Trophoblast cell (in vitro differentiated cells and primary cell): ENCODE data around the gene ZNF827.

ENCODE experiments used
- DNase-seq, 2 donors: peaks; one replicate each; pipeline ENCODE4 v3.0.0-alpha.2; 2016
- H2AFZ ChIP-seq: 2 replicates; pipeline ENCODE4 v1.6.1; 2013; ENCODE audit warnings: low read length, moderate library complexity, mild to moderate bottlenecking; ENCODE audit not compliant: insufficient read depth, poor library complexity
- H2AK5ac ChIP-seq: 2 replicates; pipeline ENCODE4 v1.6.1; 2013; ENCODE audit warnings: mild to moderate bottlenecking, low read length
- H2BK120ac ChIP-seq: 2 replicates; pipeline ENCODE4 v1.6.1; 2013; ENCODE audit warnings: low read length, mild to moderate bottlenecking, moderate library complexity; ENCODE audit not compliant: insufficient read depth, poor library complexity
- H2BK12ac ChIP-seq: 2 replicates; pipeline ENCODE4 v1.6.1; 2013; ENCODE audit warnings: mild to moderate bottlenecking, low read length, moderate library complexity
- H2BK5ac ChIP-seq: 2 replicates; pipeline ENCODE4 v1.6.1; 2013; ENCODE audit warnings: low read length, low read depth, moderate library complexity, mild to moderate bottlenecking; ENCODE audit not compliant: poor library complexity
- H3K14ac ChIP-seq: 2 replicates; pipeline ENCODE4 v1.6.1; 2013; ENCODE audit warnings: mild to moderate bottlenecking, low read length
- H3K18ac ChIP-seq: 2 replicates; pipeline ENCODE4 v1.6.1; 2013; ENCODE audit warnings: mild to moderate bottlenecking, low read length
- H3K23ac ChIP-seq: 2 replicates; pipeline ENCODE4 v1.6.1; 2013; ENCODE audit warnings: low read length
- H3K27ac ChIP-seq: 2 replicates; pipeline ENCODE4 v1.5.1; 2013; ENCODE audit warnings: low read depth, mild to moderate bottlenecking, inconsistent platforms, low read length, moderate library complexity
- H3K27me3 ChIP-seq: 2 replicates; pipeline ENCODE4 v1.6.1; 2013; ENCODE audit warnings: inconsistent platforms, mild to moderate bottlenecking, low read length, moderate library complexity; ENCODE audit not compliant: insufficient read depth
- H3K36me3 ChIP-seq, 2 experiments: 1 replicate in 1 of 2; 2 replicates in 1 of 2; pipeline ENCODE4 v1.6.1; 2013; ENCODE audit warnings: low read length in 2 of 2, mild to moderate bottlenecking in 2 of 2, moderate library complexity in 1 of 2; ENCODE audit not compliant: insufficient read depth in 2 of 2, control insufficient read depth in 1 of 2
- H3K4ac ChIP-seq: 2 replicates; pipeline ENCODE4 v1.6.1; 2013; ENCODE audit warnings: low read depth, mild to moderate bottlenecking, low read length, moderate library complexity
- H3K4me1 ChIP-seq, 2 experiments: 1 replicate in 1 of 2; 2 replicates in 1 of 2; pipeline ENCODE4 v1.6.1; 2013; ENCODE audit warnings: low read length in 2 of 2, mild to moderate bottlenecking in 2 of 2, moderate library complexity in 1 of 2; ENCODE audit not compliant: insufficient read depth in 2 of 2, control insufficient read depth in 1 of 2
- H3K4me2 ChIP-seq: 2 replicates; pipeline ENCODE4 v1.6.1; 2013; ENCODE audit warnings: inconsistent platforms, mild to moderate bottlenecking, low read length, moderate library complexity
- H3K4me3 ChIP-seq: 2 replicates; pipeline ENCODE4 v1.5.1; 2013; ENCODE audit warnings: mild to moderate bottlenecking, low read depth, low read length, inconsistent platforms
- H3K79me1 ChIP-seq: one replicate; pipeline ENCODE4 v1.6.1; 2013; ENCODE audit warnings: low read length
- H3K79me2 ChIP-seq: 2 replicates; pipeline ENCODE4 v1.6.1; 2013; ENCODE audit warnings: low read length, mild to moderate bottlenecking; ENCODE audit not compliant: control insufficient read depth, insufficient read depth, poor library complexity
- H3K9ac ChIP-seq: 2 replicates; pipeline ENCODE4 v1.6.1; 2013; ENCODE audit warnings: mild to moderate bottlenecking, low read length
- H3K9me3 ChIP-seq: 2 replicates; pipeline ENCODE4 v1.6.1; 2013; ENCODE audit warnings: low read depth, mild to moderate bottlenecking, control low read depth, inconsistent platforms, low read length; ENCODE audit not compliant: insufficient read depth
- H4K12ac ChIP-seq: 2 replicates; pipeline ENCODE4 v1.6.1; 2013; ENCODE audit warnings: low read depth, mild to moderate bottlenecking, low read length, moderate library complexity
- H4K8ac ChIP-seq: 2 replicates; pipeline ENCODE4 v1.6.1; 2013; ENCODE audit warnings: low read depth, mild to moderate bottlenecking, low read length, moderate library complexity
- H4K91ac ChIP-seq: one replicate; pipeline ENCODE4 v1.6.1; 2013; ENCODE audit warnings: low read depth, mild to moderate bottlenecking, low read length, moderate library complexity
- WGBS: extraction: QIAGEN DNeasy Blood & Tissue Kit; methylation state at CpG from one replicate; pipeline ENCODE4 v1.1.7; 2013; ENCODE audit warnings: missing lambda C conversion rate; ENCODE audit not compliant: insufficient read length, insufficient coverage; ENCODE audit errors: extremely low coverage; 5-methylcytosine and 5-hydroxymethylcytosine counted together

Gene ZNF827

DNA sequence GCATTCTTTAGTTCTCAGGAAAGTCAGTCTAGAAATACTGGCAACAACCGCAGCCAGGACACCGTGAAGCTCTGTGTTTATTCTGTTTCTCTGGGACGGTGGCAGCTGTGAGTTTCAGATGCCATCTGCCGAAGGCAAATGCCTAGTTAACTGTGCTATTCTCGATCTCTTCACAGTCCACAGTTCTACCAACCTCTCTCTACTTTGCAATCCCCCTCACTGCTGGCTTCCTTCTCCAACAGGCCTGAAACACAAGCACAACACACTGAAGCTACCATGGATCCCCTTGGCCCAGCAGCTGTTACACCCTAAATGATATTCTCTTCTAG is 118.8 kb downstream of the ZNF827 start:
- H4K91ac ChIP-seq, result no peak overlapping the region
- H3K27me3 ChIP-seq, result no peaks in the 10 kb centered on the region
- no peak overlapping the region for H4K12ac ChIP-seq
- no peak overlapping the region for H2BK120ac ChIP-seq
- no peak overlapping the region for H2AFZ ChIP-seq
- H3K14ac ChIP-seq, result no peak overlapping the region
- no peak overlapping the region for H3K4me2 ChIP-seq
- H3K9ac ChIP-seq, result no peak overlapping the region
- H3K9me3 ChIP-seq, result no peaks in the 10 kb centered on the region
- H2AK5ac ChIP-seq, result no peak overlapping the region
- no CpG with 5 or more reads among the region's 5 CpGs for WGBS
- H3K23ac ChIP-seq, result no peak overlapping the region
- H2BK12ac ChIP-seq, result no peak overlapping the region
- no peak overlapping the region for H4K8ac ChIP-seq
- peaks cover 2 to 8% of the 10 kb centered on the region in 2 experiments for H3K36me3 ChIP-seq
- no peak overlapping the region for H2BK5ac ChIP-seq
- H3K79me1 ChIP-seq, result peaks cover 1% of the 10 kb centered on the region
- DNase-seq, result no peak
- no peak overlapping the region for H3K4ac ChIP-seq
- H3K4me3 ChIP-seq, result no peak overlapping the region
- H3K4me1 ChIP-seq, result peaks cover 0 to 2% of the 10 kb centered on the region in 2 experiments
- peaks cover 1% of the 10 kb centered on the region for H3K79me2 ChIP-seq
- H3K18ac ChIP-seq, result no peak overlapping the region
- H3K27ac ChIP-seq, result no peak overlapping the region

- H3K9ac ChIP-seq, result no peak overlapping the region
- no CpG with 5 or more reads among the region's 10 CpGs for WGBS
- H4K12ac ChIP-seq, result no peak overlapping the region
- H3K36me3 ChIP-seq, result peaks cover 2 to 9% of the 10 kb centered on the region in 2 experiments
- H2AK5ac ChIP-seq, result no peak overlapping the region
- H3K4ac ChIP-seq, result no peak overlapping the region
- H3K4me3 ChIP-seq, result no peak overlapping the region
- H3K9me3 ChIP-seq, result no peaks in the 10 kb centered on the region
- peaks cover 1% of the 10 kb centered on the region for H3K79me1 ChIP-seq
- H4K91ac ChIP-seq, result no peak overlapping the region
- no peak overlapping the region for H2AFZ ChIP-seq
- no peak overlapping the region for H2BK120ac ChIP-seq
- no peak for DNase-seq
- no peak overlapping the region for H3K14ac ChIP-seq
- H4K8ac ChIP-seq, result no peak overlapping the region
- no peak overlapping the region for H2BK5ac ChIP-seq
- H3K23ac ChIP-seq, result no peak overlapping the region
- H3K4me2 ChIP-seq, result no peak overlapping the region
- H2BK12ac ChIP-seq, result no peak overlapping the region
- H3K27me3 ChIP-seq, result no peaks in the 10 kb centered on the region
- peaks cover 0 to under 1% of the 10 kb centered on the region in 2 experiments for H3K4me1 ChIP-seq
- H3K79me2 ChIP-seq, result peaks cover 1% of the 10 kb centered on the region
- no peak overlapping the region for H3K18ac ChIP-seq
- no peak overlapping the region for H3K27ac ChIP-seq
Measured at GRCh38 chr4:145819101-145819852, 119.3 kb downstream of the ZNF827 start.

DNA sequence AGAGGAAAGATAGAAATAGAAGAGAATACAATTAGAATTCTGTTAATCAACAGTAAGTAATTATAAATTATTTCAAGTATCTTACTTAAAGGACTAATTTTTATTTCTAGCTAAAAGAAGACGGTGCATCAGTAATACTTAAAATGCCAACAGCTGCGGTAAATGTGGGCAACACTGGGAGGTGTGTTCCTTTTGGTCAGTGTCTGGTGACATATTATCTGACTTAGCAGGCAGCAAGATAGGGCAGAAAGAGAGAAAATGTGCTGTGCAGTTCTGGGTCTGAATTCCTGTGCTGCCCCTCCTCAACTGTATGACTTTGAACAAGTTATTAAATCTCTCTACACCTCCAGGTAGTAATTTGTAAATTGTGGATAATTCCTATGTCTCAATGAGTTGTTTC is 120.6 kb downstream of the ZNF827 start:
- peaks cover 3% of the 10 kb centered on the region for H3K79me1 ChIP-seq
- DNase-seq, result no peak
- H3K23ac ChIP-seq, result no peak overlapping the region
- H2BK5ac ChIP-seq, result no peak overlapping the region
- no peak overlapping the region for H3K4me2 ChIP-seq
- no peaks in the 10 kb centered on the region for H3K27me3 ChIP-seq
- H2AK5ac ChIP-seq, result no peak overlapping the region
- H2BK120ac ChIP-seq, result no peak overlapping the region
- no peak overlapping the region for H4K12ac ChIP-seq
- WGBS, result no CpG with 5 or more reads among the region's 2 CpGs
- H3K9ac ChIP-seq, result no peak overlapping the region
- no peak overlapping the region for H3K27ac ChIP-seq
- H4K8ac ChIP-seq, result no peak overlapping the region
- H3K79me2 ChIP-seq, result peaks cover 1% of the 10 kb centered on the region
- no peak overlapping the region for H3K4me3 ChIP-seq
- H4K91ac ChIP-seq, result no peak overlapping the region
- H2AFZ ChIP-seq, result no peak overlapping the region
- peaks cover under 1 to 3% of the 10 kb centered on the region in 2 experiments for H3K4me1 ChIP-seq
- H3K36me3 ChIP-seq, result peaks cover 2 to 11% of the 10 kb centered on the region in 2 experiments
- H3K14ac ChIP-seq, result no peak overlapping the region
- no peak overlapping the region for H2BK12ac ChIP-seq
- no peak overlapping the region for H3K18ac ChIP-seq
- no peak overlapping the region for H3K4ac ChIP-seq
- no peaks in the 10 kb centered on the region for H3K9me3 ChIP-seq

DNA sequence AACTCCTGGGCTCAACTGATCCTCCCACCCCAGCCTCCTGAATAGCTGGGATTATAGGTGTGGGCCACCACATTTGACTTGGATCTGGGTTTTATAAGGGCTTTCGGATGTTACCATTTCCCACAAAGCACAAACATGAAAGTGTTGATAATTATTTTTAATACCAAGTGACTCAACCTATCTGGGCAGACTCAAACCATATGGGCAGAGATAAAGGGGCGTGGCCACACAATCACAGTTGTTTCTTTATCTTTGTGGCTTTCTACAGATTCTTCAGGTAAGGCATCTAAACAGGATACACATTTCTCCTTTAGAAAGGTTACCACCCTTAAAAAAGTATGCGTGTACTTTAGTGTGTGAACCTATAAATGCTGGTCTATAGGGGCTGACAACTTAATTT is 122.5 kb downstream of the ZNF827 start:
- Histone ChIP-seq H3K14ac (no peak overlapping the region), H3K4me3 (no peak overlapping the region), H3K4ac (no peak overlapping the region), H3K79me2 (peaks cover 1% of the 10 kb centered on the region), H3K36me3 (peaks cover 7% of the 10 kb centered on the region in 2 experiments), H4K91ac (no peak overlapping the region), H3K27ac (no peak overlapping the region), H2AK5ac (no peak overlapping the region), H3K9ac (no peak overlapping the region), H2AFZ (no peak overlapping the region), H3K27me3 (no peaks in the 10 kb centered on the region), H3K4me2 (no peak overlapping the region), H2BK120ac (no peak overlapping the region), H3K79me1 (peaks cover 7% of the 10 kb centered on the region), H3K18ac (no peak overlapping the region), H4K8ac (no peak overlapping the region), H3K9me3 (no peaks in the 10 kb centered on the region), H3K23ac (no peak overlapping the region), H3K4me1 (peaks cover 3 to 5% of the 10 kb centered on the region in 2 experiments), H2BK5ac (no peak overlapping the region), H2BK12ac (no peak overlapping the region), H4K12ac (no peak overlapping the region)
- no peak for DNase-seq
- no CpG with 5 or more reads among the region's 3 CpGs for WGBS
